ENCODE data around the gene ANKRD6.

Gene ANKRD6

GRCh38 chr6:89566930-89567629 is 134.1 kb downstream of the ANKRD6 start:
- DNase-seq: peak; percentile 58

DNA sequence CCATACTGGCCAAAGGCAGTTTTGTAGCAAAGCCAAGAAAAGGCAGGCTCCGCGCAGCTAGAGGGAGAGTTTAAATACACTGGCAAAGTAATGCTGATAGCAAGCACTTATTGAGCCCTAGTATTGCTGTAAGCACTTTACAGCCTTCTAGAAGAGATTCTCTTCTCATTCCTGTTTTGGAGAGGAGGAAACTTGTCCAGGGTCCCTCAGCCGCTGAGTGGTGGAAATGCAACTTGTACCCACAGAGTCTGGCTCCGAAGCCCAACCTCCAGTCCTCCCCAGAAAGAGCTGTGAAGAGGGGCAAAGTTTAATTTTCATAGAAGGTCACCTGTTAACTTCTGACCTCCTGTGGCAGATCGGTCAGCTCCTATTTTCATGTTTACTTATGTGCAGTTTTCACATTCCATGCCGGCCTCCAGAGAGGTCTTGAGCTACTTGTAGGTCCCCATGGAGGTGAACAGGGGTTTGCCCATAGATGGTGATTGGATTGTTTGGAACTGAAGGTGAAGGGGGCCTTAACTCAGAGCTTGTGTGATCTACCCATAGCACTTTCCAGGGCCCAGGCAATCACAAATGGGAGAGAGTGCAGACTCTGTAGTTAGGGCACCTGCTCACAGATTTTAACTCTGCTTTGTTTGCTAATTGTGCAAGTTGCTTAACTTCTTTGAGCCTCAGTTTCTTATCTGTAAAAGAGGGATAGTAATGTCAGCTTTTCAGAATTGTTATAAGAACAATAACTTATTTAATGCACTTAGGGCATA is 134.9 kb downstream of the ANKRD6 start:
- DNase-seq: no peak

GRCh38 chr6:89574910-89575561 is 142.1 kb downstream of the ANKRD6 start:
- DNase-seq: no peak

DNA sequence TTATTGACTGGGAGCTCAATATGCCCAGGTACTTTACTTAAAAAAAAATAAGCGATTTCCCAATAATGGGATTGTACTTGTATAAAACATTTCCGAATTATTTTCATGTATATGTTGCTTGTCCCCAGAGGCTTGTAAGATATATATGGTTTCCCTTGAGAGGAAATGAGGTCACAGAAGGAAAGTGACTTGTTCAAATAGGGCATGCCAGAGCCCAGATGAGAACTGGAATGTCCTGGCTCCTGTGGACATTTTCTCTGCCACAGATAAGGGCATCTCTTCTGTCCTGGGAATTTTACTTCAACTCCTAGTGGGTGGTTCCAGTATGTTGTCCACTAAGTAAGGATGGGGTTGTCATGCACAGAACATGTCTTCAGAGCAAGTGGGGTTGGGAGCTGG is 142.6 kb downstream of the ANKRD6 start:
- DNase-seq: no peak

DNA sequence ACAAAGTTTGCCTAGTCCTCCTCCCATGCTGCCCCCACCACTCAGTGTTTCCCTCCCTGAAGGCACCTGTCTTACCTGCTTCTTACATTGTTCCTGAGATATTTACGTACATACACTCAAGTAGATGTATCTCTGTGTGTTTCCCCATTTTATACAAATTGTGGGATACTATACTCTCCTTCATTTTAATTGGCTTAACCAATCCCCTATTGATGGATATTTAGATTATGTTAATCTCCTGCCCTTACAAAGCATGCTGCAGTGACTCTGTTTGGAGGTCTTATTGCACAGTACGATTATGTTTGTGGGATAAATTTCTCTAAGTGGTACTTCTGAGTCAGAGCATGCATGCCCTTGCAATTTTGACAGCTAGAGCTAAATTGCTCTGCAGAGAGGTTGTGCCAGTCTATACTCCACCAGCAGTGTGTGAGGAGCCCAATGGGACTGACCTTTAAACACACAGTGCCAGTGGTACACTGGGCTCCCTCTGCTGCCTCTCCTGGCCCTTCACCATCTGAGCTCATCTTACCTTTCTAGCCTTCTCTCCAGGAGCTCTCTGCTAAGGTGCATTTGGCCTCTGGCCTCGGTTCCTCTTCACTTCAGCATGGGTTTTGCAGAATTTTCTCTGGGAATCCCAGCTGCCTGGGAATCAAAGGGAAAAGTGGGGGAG is 148.2 kb downstream of the ANKRD6 start:
- peak; percentile 75 for DNase-seq

DNA sequence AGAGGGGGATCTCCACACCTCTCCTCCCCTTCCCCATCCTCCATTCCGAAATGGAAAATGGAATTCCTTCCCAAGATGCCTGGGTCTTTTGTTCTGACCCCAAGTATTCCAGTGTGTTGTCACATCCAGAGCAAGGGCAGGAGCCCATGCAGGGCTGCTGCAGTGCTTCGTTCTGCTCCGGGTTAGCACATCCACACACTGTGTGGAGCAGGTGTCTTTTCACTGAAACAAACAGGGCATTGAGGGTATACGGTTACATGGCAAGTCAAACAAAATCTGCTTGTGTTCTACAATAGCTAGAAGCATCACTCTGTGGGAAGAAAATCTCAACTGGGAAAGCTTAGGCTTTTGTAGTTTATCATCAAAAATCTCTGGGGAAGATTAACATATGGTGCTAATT is 148.7 kb downstream of the ANKRD6 start:
- DNase-seq: peak; percentile 45

DNA sequence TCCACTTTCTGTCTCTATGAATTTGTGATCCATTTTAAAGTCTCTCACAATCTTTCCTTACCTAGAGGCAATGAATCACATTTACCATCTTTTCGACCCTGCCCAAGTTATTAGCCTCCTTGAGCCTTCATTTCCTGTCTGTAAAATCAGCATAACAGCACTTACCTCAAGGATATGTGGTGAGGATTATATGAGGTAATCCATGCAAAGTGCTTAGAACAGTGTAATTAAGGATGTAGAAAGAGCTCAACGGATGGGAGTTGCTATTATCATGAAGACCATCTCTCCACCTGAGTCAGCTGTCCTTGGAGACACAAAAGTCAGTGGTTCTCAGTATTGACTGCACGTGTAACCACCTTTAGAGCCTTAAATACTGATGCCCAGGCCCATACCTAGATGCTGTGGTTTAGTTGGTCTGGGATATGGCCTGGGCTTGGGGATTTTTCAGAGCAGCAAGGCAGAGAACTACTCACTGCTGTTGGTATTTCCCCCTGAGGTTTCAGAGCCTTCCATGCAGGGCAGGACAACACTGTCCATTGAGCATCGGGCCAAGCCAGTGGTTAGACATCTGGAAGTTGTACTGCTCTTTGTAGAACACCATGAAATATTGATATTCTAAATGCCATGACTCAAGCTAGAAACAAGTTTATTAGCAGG is 149.8 kb downstream of the ANKRD6 start:
- peak; percentile 54 for DNase-seq

- no peak for DNase-seq
Observed at GRCh38 chr6:89583559-89583958, 150.6 kb downstream of the ANKRD6 start.

DNA sequence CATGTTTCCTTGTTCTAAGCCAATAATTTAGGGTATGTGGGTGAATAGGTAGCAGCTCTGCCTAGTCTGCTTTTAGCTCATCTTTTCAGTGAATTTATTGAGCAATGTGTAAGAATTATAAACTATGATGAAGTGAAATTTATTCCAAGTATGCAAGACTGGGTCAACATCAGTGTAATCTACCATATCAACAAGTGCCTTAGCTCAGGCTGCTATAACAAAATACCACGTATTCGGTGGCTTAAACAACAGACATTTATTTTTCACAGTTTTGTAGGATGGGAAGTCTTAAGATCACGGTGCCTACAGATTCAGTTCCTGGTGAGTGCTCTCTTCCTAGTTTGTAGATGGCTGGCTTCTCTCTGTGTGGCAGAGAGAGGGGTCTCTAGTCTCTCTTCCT is 151.6 kb downstream of the ANKRD6 start:
- no peak for DNase-seq

GRCh38 chr6:89585154-89585553 is 152.2 kb downstream of the ANKRD6 start:
- no peak for DNase-seq

GRCh38 chr6:89589297-89590025 is 156.5 kb downstream of the ANKRD6 start:
- DNase-seq: no peak

- DNase-seq: no peak
Observed at GRCh38 chr6:89590133-89590532, 157.2 kb downstream of the ANKRD6 start.

DNA sequence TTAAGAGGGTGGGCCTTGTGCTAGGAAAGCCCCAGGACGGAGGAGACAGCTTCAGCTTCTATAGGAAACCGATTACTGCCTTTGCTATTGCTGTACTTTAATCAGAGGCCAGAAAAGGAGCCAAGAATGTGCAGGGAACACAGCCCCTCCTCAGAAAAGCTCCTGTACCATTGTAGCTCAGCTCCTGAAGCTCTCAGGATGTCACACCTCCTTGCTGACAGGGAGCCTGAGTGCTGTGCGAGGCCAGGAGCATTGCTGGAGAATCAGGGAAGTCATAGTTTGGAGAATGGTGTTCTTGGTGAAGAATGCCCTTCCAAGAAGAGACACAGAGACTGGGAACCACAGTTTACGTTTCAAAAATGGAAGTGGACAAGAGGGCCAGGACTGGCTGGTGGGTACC is 158.8 kb downstream of the ANKRD6 start:
- DNase-seq: no peak

DNA sequence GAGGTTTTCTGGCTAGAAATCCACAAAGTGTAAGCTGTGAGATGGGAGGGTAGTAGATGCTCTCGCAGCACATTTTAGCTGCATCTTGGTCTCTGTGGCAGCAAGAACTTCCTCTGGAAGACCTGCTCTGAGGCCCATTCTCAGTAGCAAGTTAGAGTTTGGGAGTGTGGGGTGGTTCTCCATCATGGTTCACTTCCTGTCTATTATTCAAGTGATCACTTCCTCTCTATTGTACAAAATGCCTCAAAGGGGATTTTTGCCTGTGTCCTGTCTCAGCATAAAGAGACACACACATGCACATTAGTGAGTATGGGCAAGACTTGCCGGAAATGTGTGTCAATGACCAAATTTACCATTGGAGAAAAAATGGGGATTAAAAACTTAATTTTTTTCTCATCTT is 163.1 kb downstream of the ANKRD6 start:
- DNase-seq: no peak

- no peak for DNase-seq
Observed at GRCh38 chr6:89596484-89596883, 163.5 kb downstream of the ANKRD6 start.

GRCh38 chr6:89597372-89597771 is 164.4 kb downstream of the ANKRD6 start:
- DNase-seq: no peak

DNA sequence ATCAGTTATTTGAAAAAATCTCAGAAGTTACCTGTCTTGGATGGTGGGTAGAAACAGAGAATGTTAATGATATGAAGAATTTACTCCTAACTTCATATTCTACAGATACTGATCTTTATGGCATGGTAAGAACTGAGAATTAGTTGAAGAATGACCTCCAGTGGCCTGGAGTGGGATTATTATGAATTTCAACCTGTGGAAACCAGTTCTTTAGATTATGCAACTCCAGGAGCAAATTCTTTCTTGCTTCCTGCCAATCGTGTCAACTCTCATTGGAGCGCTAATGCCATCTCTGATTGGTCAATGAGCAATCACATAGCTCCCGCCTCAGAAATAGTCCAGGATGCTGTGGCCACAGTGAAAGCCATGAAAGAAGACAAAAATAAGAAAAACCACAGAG is 165.0 kb downstream of the ANKRD6 start:
- no peak for DNase-seq

- DNase-seq: no peak
Observed at GRCh38 chr6:89599727-89600126, 166.8 kb downstream of the ANKRD6 start.

GRCh38 chr6:89602166-89602565 is 169.2 kb downstream of the ANKRD6 start:
- DNase-seq: no peak

GRCh38 chr6:89604653-89605052 is 171.7 kb downstream of the ANKRD6 start:
- no peak for DNase-seq

- DNase-seq: no peak
Observed at GRCh38 chr6:89605861-89606260, 172.9 kb downstream of the ANKRD6 start.

GRCh38 chr6:89610149-89610642 is 177.2 kb downstream of the ANKRD6 start:
- no peak for DNase-seq

All from DMS79 (cell line).